KBM-7 (cell line): ENCODE results near the gene TBL3.
"Not testable (repeated sequence)": the region's sequence is repeated elsewhere in the genome, so short reads cannot be mapped to it uniquely, and the experiment has no call there.

Experiments used
- DNase-seq: peaks from one replicate; pipeline ENCODE4 v3.0.0-alpha.2; 2015
- in situ Hi-C: fragments of 300-500 bp; cut with MboI; formaldehyde crosslinking; loops from 2 replicates; pipeline ENCODE4 v1.14.3; 2020; ENCODE audit warnings: low sequenced_read_pairs, low pct_unique_long_range_greater_than_20kb, mixed read lengths

TBL3 gene

GRCh38 chr16:1962161-1963153, 9.4 kb upstream of the TBL3 start:
- in situ Hi-C loops, DNase-seq: not testable (repeated sequence)

GRCh38 chr16:1963806-1964505, 7.9 kb upstream of the TBL3 start:
- in situ Hi-C loops: no loop called here
- peak; percentile 50 for DNase-seq

- in situ Hi-C loops: no loop called here
- DNase-seq: peak; percentile 97
Measured at GRCh38 chr16:1964506-1965395, 7.1 kb upstream of the TBL3 start, which contains the start of gene RPS2. RPS2 (minus strand) TSS chr16:1964826; CDS start chr16:1964625, 201 bp downstream.

GRCh38 chr16:1965396-1966001, 6.4 kb upstream of the TBL3 start:
- in situ Hi-C loops: no loop called here
- no peak for DNase-seq

- in situ Hi-C loops: no loop called here
- DNase-seq: no peak
Measured at GRCh38 chr16:1966460-1966859, 5.4 kb upstream of the TBL3 start, which contains the start of gene RNF151. RNF151 (plus strand) TSS chr16:1966856; CDS start chr16:1966882, 26 bp downstream.

DNA sequence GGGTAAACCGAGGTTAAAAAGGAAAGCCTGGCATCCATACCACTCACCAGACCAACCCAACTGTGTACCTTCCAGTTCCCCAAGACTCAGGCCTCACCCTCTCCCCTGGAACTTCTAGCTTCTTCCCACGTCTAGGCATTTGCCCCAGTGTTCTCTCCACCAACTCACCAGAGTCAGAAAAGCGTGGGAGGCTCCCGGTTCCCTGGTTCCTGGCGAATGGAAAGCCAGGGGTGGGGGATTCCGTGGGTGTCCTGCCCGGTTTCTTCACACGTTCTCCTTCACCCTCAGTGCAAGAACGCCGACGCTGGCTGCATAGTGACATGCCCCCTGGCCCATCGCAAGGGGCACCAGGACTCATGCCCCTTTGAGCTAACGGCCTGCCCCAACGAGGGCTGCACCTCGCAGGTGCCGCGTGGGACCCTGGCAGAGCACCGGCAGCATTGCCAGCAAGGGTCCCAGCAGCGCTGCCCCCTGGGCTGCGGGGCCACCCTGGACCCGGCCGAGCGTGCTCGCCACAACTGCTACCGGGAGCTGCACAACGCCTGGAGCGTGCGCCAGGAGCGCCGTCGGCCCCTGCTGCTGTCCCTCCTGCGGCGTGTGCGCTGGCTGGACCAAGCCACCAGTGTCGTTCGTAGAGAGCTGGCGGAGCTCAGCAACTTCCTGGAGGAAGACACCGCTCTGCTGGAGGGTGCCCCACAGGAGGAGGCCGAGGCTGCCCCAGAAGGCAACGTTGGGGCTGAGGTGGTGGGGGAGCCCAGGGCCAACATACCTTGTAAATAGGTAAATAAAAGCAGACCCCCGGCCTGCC, 3.5 kb upstream of the TBL3 start:
- in situ Hi-C loops: no loop called here
- no peak for DNase-seq

DNA sequence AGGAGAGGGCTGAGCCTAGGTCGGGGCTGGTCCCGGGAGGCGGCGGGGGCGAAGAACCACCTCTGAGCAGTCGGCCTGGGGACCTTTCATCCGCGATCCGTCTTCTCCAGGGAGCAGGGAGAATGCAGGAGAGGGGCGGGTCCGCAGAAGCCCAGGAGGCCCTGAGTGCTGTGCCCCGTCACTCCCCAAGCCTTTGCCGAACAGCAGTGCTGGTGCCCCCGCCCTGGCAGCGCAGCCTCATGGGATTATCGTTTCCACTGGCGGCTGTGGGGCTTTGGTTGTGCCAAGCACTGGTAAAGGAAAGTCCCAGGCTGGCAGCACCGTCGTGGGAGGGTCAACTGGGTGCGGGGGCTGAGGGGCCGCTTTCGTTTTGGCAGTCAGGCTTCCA, 631 bp downstream of the TBL3 start:
- DNase-seq: no peak
- in situ Hi-C loops: no loop called here

DNA sequence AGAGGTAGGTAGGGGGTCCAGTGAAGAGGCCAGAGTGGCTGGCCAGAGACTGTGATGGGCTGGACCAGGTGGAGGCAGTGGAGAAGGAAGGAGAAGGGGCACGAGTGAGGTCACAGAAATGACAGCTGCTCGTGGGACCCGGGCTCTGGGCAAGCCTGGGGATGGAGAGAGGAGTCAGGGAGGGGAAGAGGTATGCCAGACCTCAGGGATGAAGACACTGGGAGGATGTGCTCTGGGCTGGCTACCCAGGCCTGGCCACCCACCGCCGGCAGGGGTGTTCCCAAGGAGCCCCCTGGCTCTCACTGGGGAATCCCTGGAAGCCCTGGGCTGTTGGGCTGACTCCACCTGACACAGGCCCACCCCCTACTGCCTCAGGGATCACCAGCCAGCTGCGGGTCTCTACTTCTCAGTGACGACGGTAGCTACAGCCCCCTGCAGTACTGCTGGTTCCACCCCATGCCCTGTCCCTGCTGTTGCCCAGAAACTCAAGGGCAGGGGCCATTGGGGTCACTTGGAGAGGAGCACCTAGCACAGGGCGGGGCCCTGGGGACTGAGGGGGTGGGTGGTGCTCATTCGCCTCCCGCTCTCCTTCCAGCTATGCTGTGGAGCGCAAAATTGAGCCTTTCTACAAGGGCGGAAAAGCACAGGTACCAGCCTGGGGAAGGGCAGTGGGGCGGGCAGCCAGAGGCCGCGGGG, 1.8 kb downstream of the TBL3 start:
- in situ Hi-C loops: no loop called here
- DNase-seq: no peak

DNA sequence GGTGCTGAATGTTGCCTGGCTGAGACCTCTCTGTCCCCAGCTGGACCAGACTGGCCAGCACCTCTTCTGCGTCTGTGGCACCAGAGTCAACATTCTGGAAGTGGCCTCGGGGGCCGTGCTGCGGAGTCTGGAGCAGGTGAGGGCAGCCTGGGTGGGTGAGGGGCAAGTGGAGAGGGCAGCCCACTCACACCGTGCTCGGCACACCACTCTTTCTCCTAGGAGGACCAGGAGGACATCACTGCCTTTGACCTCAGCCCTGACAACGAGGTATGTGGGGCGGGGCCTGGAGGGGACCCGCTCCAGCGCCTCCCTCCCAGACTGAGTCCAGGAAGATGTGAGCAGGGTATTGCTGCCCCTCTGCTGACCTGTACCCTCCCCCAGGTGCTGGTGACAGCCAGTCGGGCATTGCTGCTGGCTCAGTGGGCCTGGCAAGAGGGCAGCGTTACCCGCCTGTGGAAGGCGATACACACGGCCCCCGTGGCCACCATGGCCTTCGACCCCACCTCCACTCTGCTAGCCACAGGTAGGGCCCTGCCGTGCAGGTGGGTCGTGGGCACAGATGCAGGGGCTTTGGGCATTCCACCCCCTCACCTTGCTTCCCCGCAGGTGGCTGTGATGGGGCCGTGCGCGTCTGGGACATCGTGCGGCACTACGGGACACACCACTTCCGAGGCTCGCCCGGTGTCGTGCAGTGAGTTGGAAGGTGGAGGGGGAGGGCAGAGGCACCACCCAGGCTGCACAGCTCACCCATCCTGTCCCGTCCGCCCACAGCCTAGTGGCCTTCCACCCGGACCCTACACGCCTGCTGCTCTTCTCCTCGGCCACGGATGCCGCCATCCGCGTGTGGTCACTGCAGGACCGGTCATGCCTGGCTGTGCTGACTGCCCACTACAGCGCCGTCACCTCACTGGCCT, 2.6 kb downstream of the TBL3 start:
- in situ Hi-C loops: no loop called here
- DNase-seq: no peak

DNA sequence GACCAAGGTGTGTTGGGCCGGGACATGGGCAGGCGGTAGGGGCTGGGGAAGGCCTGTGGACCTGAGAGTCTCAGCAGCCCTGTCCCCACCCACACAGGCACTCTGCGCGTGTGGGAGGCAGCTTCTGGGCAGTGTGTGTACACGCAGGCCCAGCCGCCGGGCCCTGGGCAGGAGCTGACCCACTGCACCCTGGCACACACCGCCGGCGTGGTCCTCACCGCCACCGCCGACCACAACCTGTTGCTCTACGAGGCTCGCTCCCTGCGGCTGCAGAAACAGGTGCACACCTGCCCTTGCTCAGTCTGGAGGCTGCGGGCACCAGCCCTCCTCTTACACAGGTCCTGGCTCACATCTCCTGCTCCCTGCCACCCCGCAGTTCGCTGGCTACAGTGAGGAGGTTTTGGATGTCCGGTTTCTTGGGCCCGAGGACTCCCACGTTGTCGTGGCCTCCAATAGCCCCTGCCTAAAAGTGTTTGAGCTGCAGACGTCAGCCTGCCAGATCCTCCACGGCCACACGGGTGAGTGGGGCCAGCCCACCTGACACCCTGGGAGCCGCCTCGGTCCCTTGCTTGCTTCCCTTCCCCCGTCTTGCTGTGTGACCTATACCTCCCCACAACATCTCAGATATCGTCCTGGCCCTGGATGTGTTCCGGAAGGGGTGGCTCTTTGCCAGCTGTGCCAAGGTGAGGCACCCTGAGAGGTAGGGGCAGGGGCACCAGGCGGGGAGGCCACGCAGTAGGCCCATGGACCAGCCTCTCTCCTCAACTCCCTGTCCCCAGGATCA, 3.8 kb downstream of the TBL3 start:
- in situ Hi-C loops: no loop called here
- no peak for DNase-seq

GRCh38 chr16:1976216-1976520, 4.3 kb downstream of the TBL3 start:
- no peak for DNase-seq
- in situ Hi-C loops: no loop called here

- in situ Hi-C loops: no loop called here
- DNase-seq: no peak
Measured at GRCh38 chr16:1976951-1977874, 5.4 kb downstream of the TBL3 start.

DNA sequence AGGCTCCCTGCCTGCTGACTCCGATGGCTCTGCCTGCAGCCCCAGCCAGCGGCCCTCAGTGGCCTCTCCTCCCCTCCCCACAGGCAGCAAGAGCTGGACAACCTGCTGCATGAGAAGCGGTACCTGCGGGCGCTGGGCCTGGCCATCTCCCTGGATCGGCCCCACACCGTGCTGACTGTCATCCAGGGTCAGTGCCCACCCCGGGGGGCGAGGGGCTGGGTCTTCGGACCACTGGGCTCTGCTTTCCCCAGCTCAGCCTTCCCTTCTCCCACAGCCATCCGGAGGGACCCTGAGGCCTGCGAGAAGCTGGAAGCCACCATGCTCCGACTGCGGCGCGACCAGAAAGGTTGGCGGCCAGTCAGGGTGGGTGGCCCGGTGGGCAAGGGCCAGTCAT, 6.0 kb downstream of the TBL3 start:
- in situ Hi-C loops: no loop called here
- no peak for DNase-seq

DNA sequence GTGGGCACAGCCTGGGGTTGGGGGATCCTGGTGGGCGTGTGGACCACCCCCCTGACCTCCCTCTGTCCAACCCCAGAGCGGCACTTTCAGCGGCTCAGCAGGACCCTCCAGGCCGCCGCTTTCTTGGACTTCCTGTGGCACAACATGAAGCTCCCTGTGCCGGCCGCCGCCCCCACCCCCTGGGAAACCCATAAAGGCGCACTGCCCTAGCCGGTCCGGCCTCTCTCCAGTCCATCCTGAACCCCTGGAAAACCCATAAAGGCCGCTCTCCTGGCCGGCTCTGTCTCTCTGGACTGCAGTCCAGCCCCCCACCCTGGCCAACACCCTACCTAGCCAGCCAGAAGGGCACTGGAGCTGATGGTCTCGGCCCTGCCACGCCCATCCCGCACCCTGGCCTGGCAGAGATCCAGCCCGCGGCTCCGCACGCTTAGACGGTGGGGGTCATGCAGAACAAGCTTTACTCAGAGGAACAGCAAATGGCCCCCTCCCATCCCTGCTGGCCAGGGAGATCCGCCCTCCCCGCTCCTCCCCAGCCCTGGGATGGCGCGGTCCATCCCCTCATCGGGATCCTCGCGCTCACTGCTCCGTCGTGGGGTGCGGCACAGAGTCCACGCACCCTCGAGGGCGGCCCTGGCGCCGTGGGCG, 6.7 kb downstream of the TBL3 start:
- no peak for DNase-seq
- in situ Hi-C loops: no loop called here
